IMR-90 (cell line): ENCODE data around the gene NDUFAB1. TPM values are rescaled to one million over a fixed set of nuclear protein-coding genes. Genes with fewer than 3 reads are reported as not detected.
A peak's percentile ranks its signal among the peaks of the same experiment; 100 is the strongest.

Experiments used
- ATAC-seq: fragments of 200-7000 bp; cut with Tn5 transposase; 2 replicates; pipeline ENCODE4 v1.9.1; 2020; ENCODE audit warnings: low read depth, mild to moderate bottlenecking, moderate library complexity
- BruUV-seq: library from RNA; stranded (reverse); fragments of 400-500 nt; replicated peaks from 2 replicates; lab custom pipeline; 2021; lab: Mats Ljungman, UMichigan
- CTCF ChIA-PET: fragments of 300-600 bp; formaldehyde crosslinking; extraction: SDS; loops from one replicate; lab custom pipeline; 2021; ENCODE audit warnings: antibody characterized with exemption; lab: Yijun Ruan, JAX
- POLR2A ChIA-PET: fragments of 300-600 bp; sonication (Branson Sonifier 250); formaldehyde crosslinking; loops from one replicate; lab custom pipeline; 2022; ENCODE audit warnings: antibody characterized with exemption; ENCODE audit not compliant: unreplicated experiment; lab: Charles Lee
- DNase-seq: peaks from one replicate; pipeline ENCODE4 v3.0.0; 2013
- H2AFZ ChIP-seq: replicated peaks from 2 replicates; pipeline ENCODE3; 2013; ENCODE audit warnings: low read length, mild to moderate bottlenecking; ENCODE audit not compliant: poor library complexity
- H2AK5ac ChIP-seq: 2 replicates; pipeline ENCODE4 v1.6.1; 2013; ENCODE audit warnings: low read depth, low read length, inconsistent platforms
- H2AK9ac ChIP-seq: replicated peaks from 2 replicates; pipeline ENCODE3; 2013; ENCODE audit warnings: mild to moderate bottlenecking, low read depth, low read length, moderate library complexity; ENCODE audit not compliant: poor library complexity
- H2BK120ac ChIP-seq: 2 replicates; pipeline ENCODE4 v1.6.1; 2013; ENCODE audit warnings: low read depth, low read length, inconsistent platforms
- H2BK15ac ChIP-seq: 3 replicates; pipeline ENCODE4 v1.6.1; 2013; ENCODE audit warnings: low read depth, low read length, inconsistent platforms
- H2BK20ac ChIP-seq: 2 replicates; pipeline ENCODE4 v1.6.1; 2013; ENCODE audit warnings: low read depth, mild to moderate bottlenecking, inconsistent platforms, low read length, moderate library complexity
- H2BK5ac ChIP-seq: 2 replicates; pipeline ENCODE4 v1.6.1; 2013; ENCODE audit warnings: mild to moderate bottlenecking, low read depth, low read length, inconsistent platforms; ENCODE audit not compliant: poor library complexity, severe bottlenecking
- H3K14ac ChIP-seq: replicated peaks from 2 replicates; pipeline ENCODE4 v1.6.1; 2013; ENCODE audit warnings: low read depth, low read length, inconsistent platforms
- H3K18ac ChIP-seq: 2 replicates; pipeline ENCODE4 v1.6.1; 2013; ENCODE audit warnings: low read depth, low read length, control low read depth
- H3K23ac ChIP-seq: 2 replicates; pipeline ENCODE4 v1.6.1; 2013; ENCODE audit warnings: low read depth, low read length, inconsistent platforms
- H3K27ac ChIP-seq: 2 replicates; pipeline ENCODE4 v1.5.1; 2013; ENCODE audit warnings: mild to moderate bottlenecking, control low read depth, low read length; ENCODE audit not compliant: insufficient read depth
- H3K27me3 ChIP-seq: 2 replicates; pipeline ENCODE4 v1.6.1; 2013; ENCODE audit warnings: low read length; ENCODE audit not compliant: control insufficient read depth, insufficient read depth
- H3K36me3 ChIP-seq: 2 replicates; pipeline ENCODE4 v1.6.1; 2013; ENCODE audit warnings: low read length, mixed read lengths; ENCODE audit not compliant: control insufficient read depth, insufficient read depth
- H3K4ac ChIP-seq: 2 replicates; pipeline ENCODE4 v1.6.1; 2013; ENCODE audit warnings: low read depth, low read length, inconsistent platforms
- H3K4me1 ChIP-seq: 2 replicates; pipeline ENCODE4 v1.6.1; 2013; ENCODE audit warnings: low read length, mixed read lengths; ENCODE audit not compliant: control insufficient read depth, insufficient read depth
- H3K4me2 ChIP-seq: 2 replicates; pipeline ENCODE4 v1.6.1; 2013; ENCODE audit warnings: low read depth, mild to moderate bottlenecking, control low read depth, low read length, moderate library complexity
- H3K4me3 ChIP-seq: 2 replicates; pipeline ENCODE4 v1.5.1; 2013; ENCODE audit warnings: low read depth, mild to moderate bottlenecking, control low read depth, low read length, moderate library complexity; ENCODE audit not compliant: insufficient read depth
- H3K56ac ChIP-seq: 2 replicates; pipeline ENCODE4 v1.6.1; 2013; ENCODE audit warnings: low read length, inconsistent platforms; ENCODE audit not compliant: insufficient read depth; ENCODE audit errors: extremely low read depth
- H3K79me1 ChIP-seq, 2 experiments: 2 replicates each; pipeline ENCODE4 v1.6.1; 2013; ENCODE audit warnings: low read length in 2 of 2, inconsistent platforms in 1 of 2, low read depth in 1 of 2
- H3K9ac ChIP-seq: 2 replicates; pipeline ENCODE4 v1.6.1; 2013; ENCODE audit warnings: low read depth, low read length, control low read depth
- H3K9me1 ChIP-seq: 2 replicates; pipeline ENCODE4 v1.6.1; 2013; ENCODE audit warnings: low read length, inconsistent platforms; ENCODE audit not compliant: insufficient read depth
- H3K9me3 ChIP-seq: 2 replicates; pipeline ENCODE4 v1.6.1; 2013; ENCODE audit warnings: low read length; ENCODE audit not compliant: control insufficient read depth, insufficient read depth
- H4K20me1 ChIP-seq: 2 replicates; pipeline ENCODE4 v1.6.1; 2013; ENCODE audit warnings: low read length, inconsistent platforms; ENCODE audit not compliant: insufficient read depth
- H4K5ac ChIP-seq: 2 replicates; pipeline ENCODE4 v1.6.1; 2013; ENCODE audit warnings: mild to moderate bottlenecking, low read depth, low read length, control low read depth
- H4K8ac ChIP-seq, 2 experiments: 2 replicates each; pipeline ENCODE4 v1.6.1; 2013; ENCODE audit warnings: low read depth in 2 of 2, low read length in 2 of 2, control low read depth in 1 of 2, inconsistent platforms in 1 of 2
- H4K91ac ChIP-seq: 2 replicates; pipeline ENCODE4 v1.6.1; 2013; ENCODE audit warnings: low read depth, low read length, inconsistent platforms; ENCODE audit not compliant: insufficient read depth
- MAZ ChIP-seq: IDR thresholded peaks from 2 replicates; pipeline ENCODE4 v1.6.1; 2012; ENCODE audit warnings: low read depth, mild to moderate bottlenecking, low read length, improper control_type of control experiment, moderate library complexity, borderline replicate concordance
- WGBS, 2 experiments: methylation state at CpG; one replicate each; pipeline versions ENCODE4 v1.1.5 to v1.1.7; 2013; ENCODE audit warnings: missing lambda C conversion rate in 2 of 2; ENCODE audit not compliant: insufficient read length in 1 of 2; ENCODE audit errors: extremely low coverage in 2 of 2; 5-methylcytosine and 5-hydroxymethylcytosine counted together
- dilution Hi-C: fragments of 300-500 bp; cut with HindIII; formaldehyde crosslinking; loops from one replicate; pipeline ENCODE4 v1.14.3; 2018; ENCODE audit warnings: low sequenced_read_pairs; ENCODE audit not compliant: unreplicated experiment
- in situ Hi-C: fragments of 300-500 bp; cut with MboI; formaldehyde crosslinking; loops from 3 replicates; pipeline ENCODE4 v1.14.3; 2019; ENCODE audit warnings: low sequenced_read_pairs, inconsistent platforms, mixed read lengths
- intact Hi-C: fragments of 100-400 bp; cut with micrococcal nuclease; formaldehyde crosslinking; loops from 2 replicates; pipeline ENCODE4 v1.10.0; 2022
- polyA plus RNA-seq, 3 experiments: library from polyadenylated mRNA; depleted of rRNA; stranded (reverse); fragments of >200 nt; gene quantifications; 2 replicates each; pipeline ENCODE4 v1.2.3, GENCODE V29; 2012; ENCODE audit warnings: low replicate concordance in 1 of 3
- total RNA-seq: library from RNA; depleted of rRNA; stranded (reverse); fragments of >200 nt; gene quantifications from 2 replicates; pipeline ENCODE4 v1.2.3, GENCODE V29; 2012

The NDUFAB1 gene
- total and polyA plus RNA-seq, 2 of the 4 experiments (the other 2 are of a cell fraction): 117 to 146 TPM

DNA sequence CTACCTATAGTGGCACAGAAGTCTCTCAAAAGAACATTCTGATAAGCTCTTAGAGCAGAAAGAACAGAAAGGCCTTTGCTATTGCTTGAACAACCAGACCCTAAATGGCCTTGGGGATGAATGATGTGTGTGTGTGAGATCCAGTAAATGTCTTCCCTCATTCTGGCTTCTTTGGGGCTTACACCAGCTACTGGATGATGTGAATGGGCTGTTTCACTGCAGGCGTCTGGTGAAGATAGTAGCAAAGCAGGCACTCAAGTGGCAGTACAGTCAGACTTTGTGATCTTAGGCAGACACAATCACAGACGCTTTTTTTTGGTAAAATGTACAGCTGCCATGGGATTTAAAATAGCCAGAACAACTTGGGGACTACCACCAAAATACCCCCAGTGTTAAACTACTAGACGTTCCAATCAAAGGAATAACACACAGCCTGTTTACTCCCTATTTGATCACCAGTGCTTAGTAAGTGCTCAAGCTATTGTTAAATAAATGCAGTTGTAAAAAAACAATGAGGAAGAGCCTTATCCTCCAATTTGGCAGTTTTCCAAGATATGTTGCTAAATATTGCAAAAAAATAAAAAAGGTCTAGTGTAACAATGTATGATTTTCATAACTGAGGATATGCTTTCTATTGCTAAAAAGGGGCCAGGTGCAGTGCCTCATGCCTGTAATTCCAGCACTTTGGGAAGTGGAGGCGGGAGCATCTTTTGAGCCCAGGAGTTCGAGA is 17.9 kb downstream of the NDUFAB1 start:
- H3K9ac ChIP-seq: no peak overlapping the region
- POLR2A ChIA-PET: no interaction called here
- no peak overlapping the region for H2AK9ac ChIP-seq
- no peak overlapping the region for H2AFZ ChIP-seq
- H4K91ac ChIP-seq: no peak overlapping the region
- ATAC-seq: no peak
- in situ Hi-C loops: no loop called here
- H3K27me3 ChIP-seq: no peaks in the 10 kb centered on the region
- no peak for TF ChIP-seq MAZ
- H4K5ac ChIP-seq: no peak overlapping the region
- H3K23ac ChIP-seq: no peak overlapping the region
- no peaks in the 10 kb centered on the region for H3K9me3 ChIP-seq
- H4K8ac ChIP-seq: no peak overlapping the region
- dilution Hi-C loops: no loop called here
- CTCF ChIA-PET: no interaction called here
- H3K4me3 ChIP-seq: no peak overlapping the region
- no peak overlapping the region for H2BK120ac ChIP-seq
- no peak overlapping the region for H3K14ac ChIP-seq
- no peak overlapping the region for H3K4ac ChIP-seq
- intact Hi-C loops: no loop called here
- no peak overlapping the region for H3K56ac ChIP-seq
- no peak overlapping the region for H2BK20ac ChIP-seq
- H3K18ac ChIP-seq: no peak overlapping the region
- no peak overlapping the region for H2BK15ac ChIP-seq
- WGBS, 2 experiments: no CpG with 5 or more reads among the region's 5 CpGs
- no peak overlapping the region for H2AK5ac ChIP-seq
- H3K36me3 ChIP-seq: peaks cover 43% of the 10 kb centered on the region
- no TSS peak for BruUV-seq
- H3K4me2 ChIP-seq: no peak overlapping the region
- H3K4me1 ChIP-seq: no peaks in the 10 kb centered on the region
- no peak overlapping the region for H2BK5ac ChIP-seq
- peak; percentile 24 for DNase-seq
- no peak overlapping the region for H3K27ac ChIP-seq
- peaks cover 4% of the 10 kb centered on the region; the same call in 1 of the 2 replicates for H4K20me1 ChIP-seq
- H3K79me1 ChIP-seq: peaks cover 0 to 9% of the 10 kb centered on the region in 2 experiments; a peak in 3 of 4 replicates
- H3K9me1 ChIP-seq: 0 out of 2 replicates have a peak, but pooled peaks cover 3% of the 10 kb centered on the region
